ENCODE measurements around the gene NMU. TPM values are rescaled to one million over a fixed set of nuclear protein-coding genes. Genes with fewer than 3 reads are reported as not detected.

Gene NMU
- total and polyA plus RNA-seq, 9 of the 15 experiments (the other 6 are each of a cell fraction or from before 2014, with no cell fraction given): 73.8 to 846 (median 599) TPM

DNA sequence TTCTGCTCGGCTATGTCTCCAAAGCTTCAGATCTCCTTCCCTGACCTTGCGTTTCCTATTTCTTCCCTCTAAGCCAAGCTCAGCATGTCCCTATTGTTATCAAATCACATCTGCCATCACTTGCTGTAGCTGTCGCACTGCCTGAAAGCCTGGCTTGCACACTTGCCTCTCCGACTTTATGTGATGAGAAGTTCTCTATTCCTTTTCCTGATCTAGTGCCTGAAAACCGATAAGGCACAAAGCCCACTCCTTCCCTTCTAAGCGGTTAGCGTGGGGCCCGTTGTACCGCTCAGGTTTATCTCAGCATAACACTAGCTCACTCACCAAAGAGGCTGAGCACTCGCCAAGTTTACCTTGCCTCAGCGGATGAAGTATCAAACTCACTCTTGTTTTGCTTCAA is 816 bp downstream of the NMU start (continued):
- TF ChIP-seq PRPF4 (IDR thresholded peaks at IDR 0.05; ENCODE audit: insufficient read depth, low read depth, low read length, poor library complexity, severe bottlenecking) (no peak), ZNF551 (CRISPR knock-in tag; IDR thresholded peaks at IDR 0.05) (no peak), KLF10 (CRISPR knock-in tag; IDR thresholded peaks at IDR 0.05) (no peak)

DNA sequence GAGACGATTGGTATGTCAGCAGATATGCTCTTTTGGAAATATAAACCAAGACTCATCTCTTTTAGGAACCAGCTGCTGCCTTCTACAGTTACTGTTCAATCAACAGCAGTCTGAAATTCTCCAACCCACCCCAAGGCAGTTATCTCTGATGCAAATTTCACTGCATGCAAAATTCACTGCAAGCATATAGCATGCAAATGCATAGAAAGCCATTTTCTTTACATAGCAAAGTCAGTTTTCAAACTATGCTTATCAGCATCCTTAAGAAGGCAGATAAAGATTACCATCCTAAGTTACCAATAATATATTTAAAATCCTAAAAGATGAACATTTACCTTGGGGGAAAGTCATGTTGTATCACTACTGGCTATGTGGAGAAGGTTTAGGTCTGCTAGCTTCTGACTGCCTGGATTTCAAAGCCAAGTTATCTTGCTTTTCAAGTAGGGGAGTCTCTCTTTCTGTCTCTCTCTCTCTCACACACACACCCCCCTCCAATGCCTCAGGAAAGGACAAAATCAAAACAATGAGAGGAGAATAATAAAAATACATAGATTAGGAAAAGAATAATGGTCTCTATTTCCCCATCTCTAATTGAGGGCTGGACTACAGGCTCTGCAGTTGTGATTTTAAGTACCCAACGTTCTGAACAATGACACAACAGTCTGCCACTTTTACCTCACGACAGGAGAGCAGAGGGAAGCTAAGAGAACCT is 1.5 kb downstream of the NMU start:
- no peaks in the 10 kb centered on the region for H3K9me1 ChIP-seq (ENCODE audit: control insufficient read depth, insufficient read depth, low read length)
- peaks cover 42% of the 10 kb centered on the region; the same call in 2 of the 3 replicates for H3K36me3 ChIP-seq (ENCODE audit: control insufficient read depth, insufficient read depth, low read length)
- intact Hi-C loops (cut with micrococcal nuclease) (loop anchor here (1.0 to 10.0 kb wide), 5 partner anchors 87 to 290 kb away; partner anchors contain the start of genes CLOCK, SRD5A3 and TMEM165), in situ Hi-C loops (cut with MboI) (loop anchor here (5.0 kb wide), 1 partner anchor 98 kb away; no protein-coding TSS in a partner anchor)
- POLR2A ChIA-PET: interaction anchor here (0.6 to 2.4 kb wide), 6 partner anchors 12 to 314 kb away, joined by 3 to 8 read pairs (median 3); no protein-coding TSS in a partner anchor
- H3K4me2 ChIP-seq (ENCODE audit: insufficient read depth, low read length): peak overlapping the region; percentile 94
- H4K20me1 ChIP-seq (replicated peaks; ENCODE audit: control insufficient read depth, insufficient read depth, low read length): no peaks in the 10 kb centered on the region
- H3K4me1 ChIP-seq (replicated peaks in 1 of 2; ENCODE audit: control insufficient read depth in 2 of 2, insufficient read depth in 2 of 2, low read length in 2 of 2): peaks cover 12 to 20% of the 10 kb centered on the region in 2 experiments
- peaks cover 76% of the 10 kb centered on the region for H3K79me2 ChIP-seq (ENCODE audit: control insufficient read depth, insufficient read depth, low read length)
- WGBS (ENCODE audit: insufficient coverage, low coverage, missing lambda C conversion rate): 0% methylated on average over 3 of the region's 3 CpGs
- TSS peak; percentile 42 for BruUV-seq (replicated peaks)
- ATAC-seq (no peak), DNase-seq (ENCODE audit: extremely low read depth in 1 of 4, low spot score in 3 of 4) (peak in 1 of 4 experiments; percentile 46), FAIRE-seq (no peak)
- no peaks in the 10 kb centered on the region for H3K9me3 ChIP-seq (replicated peaks; ENCODE audit: control insufficient read depth, insufficient read depth, low read depth, low read length)
- no peaks in the 10 kb centered on the region for H3K27me3 ChIP-seq (ENCODE audit: control insufficient read depth in 2 of 2, insufficient read depth in 2 of 2, low read length in 2 of 2)
- peak overlapping the region; percentile 79 to 96 for H3K9ac ChIP-seq (ENCODE audit: insufficient read depth in 1 of 2, low read depth in 2 of 2, low read length in 2 of 2)
- CTCF ChIA-PET (ENCODE audit: low intra/inter-chr PET ratio): interaction anchor here (0.8 kb wide), 1 partner anchor 101 kb away, joined by 4 read pairs; no protein-coding TSS in a partner anchor
- H2AFZ ChIP-seq (ENCODE audit: low read depth, low read length): peak overlapping the region; percentile 83; the same call in 1 of the 2 replicates
- H3K27ac ChIP-seq (ENCODE audit: extremely low read depth, low read depth, low read length): peak overlapping the region; percentile 96
- H3K4me3 ChIP-seq: peak overlapping the region; percentile 90
- TF ChIP-seq, protein P1, sequence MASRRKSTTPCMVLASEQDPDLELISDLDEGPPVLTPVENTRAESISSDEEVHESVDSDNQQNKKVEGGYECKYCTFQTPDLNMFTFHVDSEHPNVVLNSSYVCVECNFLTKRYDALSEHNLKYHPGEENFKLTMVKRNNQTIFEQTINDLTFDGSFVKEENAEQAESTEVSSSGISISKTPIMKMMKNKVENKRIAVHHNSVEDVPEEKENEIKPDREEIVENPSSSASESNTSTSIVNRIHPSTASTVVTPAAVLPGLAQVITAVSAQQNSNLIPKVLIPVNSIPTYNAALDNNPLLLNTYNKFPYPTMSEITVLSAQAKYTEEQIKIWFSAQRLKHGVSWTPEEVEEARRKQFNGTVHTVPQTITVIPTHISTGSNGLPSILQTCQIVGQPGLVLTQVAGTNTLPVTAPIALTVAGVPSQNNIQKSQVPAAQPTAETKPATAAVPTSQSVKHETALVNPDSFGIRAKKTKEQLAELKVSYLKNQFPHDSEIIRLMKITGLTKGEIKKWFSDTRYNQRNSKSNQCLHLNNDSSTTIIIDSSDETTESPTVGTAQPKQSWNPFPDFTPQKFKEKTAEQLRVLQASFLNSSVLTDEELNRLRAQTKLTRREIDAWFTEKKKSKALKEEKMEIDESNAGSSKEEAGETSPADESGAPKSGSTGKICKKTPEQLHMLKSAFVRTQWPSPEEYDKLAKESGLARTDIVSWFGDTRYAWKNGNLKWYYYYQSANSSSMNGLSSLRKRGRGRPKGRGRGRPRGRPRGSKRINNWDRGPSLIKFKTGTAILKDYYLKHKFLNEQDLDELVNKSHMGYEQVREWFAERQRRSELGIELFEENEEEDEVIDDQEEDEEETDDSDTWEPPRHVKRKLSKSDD (conservative IDR thresholded peaks at IDR 0.05; ENCODE audit: low read length): no peak
- TF ChIP-seq KDM2B (CRISPR knock-in tag; IDR thresholded peaks at IDR 0.05) (no peak), TAF9B (IDR thresholded peaks at IDR 0.05; ENCODE audit: partially characterized antibody) (no peak), GATA2 (CRISPR knock-in tag; IDR thresholded peaks at IDR 0.05) (no peak), FOXP1 (CRISPR knock-in tag; IDR thresholded peaks at IDR 0.05) (no peak), PTBP1 (IDR thresholded peaks at IDR 0.05; ENCODE audit: low read depth, low read length) (no peak)
- TF ChIP-seq, protein P2, sequence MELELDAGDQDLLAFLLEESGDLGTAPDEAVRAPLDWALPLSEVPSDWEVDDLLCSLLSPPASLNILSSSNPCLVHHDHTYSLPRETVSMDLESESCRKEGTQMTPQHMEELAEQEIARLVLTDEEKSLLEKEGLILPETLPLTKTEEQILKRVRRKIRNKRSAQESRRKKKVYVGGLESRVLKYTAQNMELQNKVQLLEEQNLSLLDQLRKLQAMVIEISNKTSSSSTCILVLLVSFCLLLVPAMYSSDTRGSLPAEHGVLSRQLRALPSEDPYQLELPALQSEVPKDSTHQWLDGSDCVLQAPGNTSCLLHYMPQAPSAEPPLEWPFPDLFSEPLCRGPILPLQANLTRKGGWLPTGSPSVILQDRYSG (tag; conservative IDR thresholded peaks at IDR 0.05; ENCODE audit: low read depth): no peak
- TF ChIP-seq, protein P3, sequence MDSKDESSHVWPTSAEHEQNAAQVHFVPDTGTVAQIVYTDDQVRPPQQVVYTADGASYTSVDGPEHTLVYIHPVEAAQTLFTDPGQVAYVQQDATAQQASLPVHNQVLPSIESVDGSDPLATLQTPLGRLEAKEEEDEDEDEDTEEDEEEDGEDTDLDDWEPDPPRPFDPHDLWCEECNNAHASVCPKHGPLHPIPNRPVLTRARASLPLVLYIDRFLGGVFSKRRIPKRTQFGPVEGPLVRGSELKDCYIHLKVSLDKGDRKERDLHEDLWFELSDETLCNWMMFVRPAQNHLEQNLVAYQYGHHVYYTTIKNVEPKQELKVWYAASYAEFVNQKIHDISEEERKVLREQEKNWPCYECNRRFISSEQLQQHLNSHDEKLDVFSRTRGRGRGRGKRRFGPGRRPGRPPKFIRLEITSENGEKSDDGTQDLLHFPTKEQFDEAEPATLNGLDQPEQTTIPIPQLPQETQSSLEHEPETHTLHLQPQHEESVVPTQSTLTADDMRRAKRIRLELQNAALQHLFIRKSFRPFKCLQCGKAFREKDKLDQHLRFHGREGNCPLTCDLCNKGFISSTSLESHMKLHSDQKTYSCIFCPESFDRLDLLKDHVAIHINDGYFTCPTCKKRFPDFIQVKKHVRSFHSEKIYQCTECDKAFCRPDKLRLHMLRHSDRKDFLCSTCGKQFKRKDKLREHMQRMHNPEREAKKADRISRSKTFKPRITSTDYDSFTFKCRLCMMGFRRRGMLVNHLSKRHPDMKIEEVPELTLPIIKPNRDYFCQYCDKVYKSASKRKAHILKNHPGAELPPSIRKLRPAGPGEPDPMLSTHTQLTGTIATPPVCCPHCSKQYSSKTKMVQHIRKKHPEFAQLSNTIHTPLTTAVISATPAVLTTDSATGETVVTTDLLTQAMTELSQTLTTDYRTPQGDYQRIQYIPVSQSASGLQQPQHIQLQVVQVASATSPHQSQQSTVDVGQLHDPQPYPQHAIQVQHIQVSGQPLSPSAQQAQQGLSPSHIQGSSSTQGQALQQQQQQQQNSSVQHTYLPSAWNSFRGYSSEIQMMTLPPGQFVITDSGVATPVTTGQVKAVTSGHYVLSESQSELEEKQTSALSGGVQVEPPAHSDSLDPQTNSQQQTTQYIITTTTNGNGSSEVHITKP (IDR thresholded peaks at IDR 0.05; ENCODE audit: partially characterized antibody): peak; percentile 62

All from K562 (cell line).